Left ventricle myocardium inferior (tissue), 1 donor: ENCODE results near the gene RGPD8. TPM values are rescaled to one million over a fixed set of nuclear protein-coding genes. Genes with fewer than 3 reads are reported as not detected.
"Not testable (repeated sequence)": the region's sequence is repeated elsewhere in the genome, so short reads cannot be mapped to it uniquely, and the experiment has no call there.

Source experiments
- DNase-seq: peaks from one replicate; pipeline ENCODE4 v3.0.0-alpha.2; 2020
- H3K27ac ChIP-seq: fragments of 200-600 bp; replicated peaks from 2 replicates; pipeline ENCODE4 v1.8.0; 2021
- H3K27me3 ChIP-seq: fragments of 200-600 bp; 2 replicates; pipeline ENCODE4 v1.8.0; 2021; ENCODE audit warnings: low read depth
- H3K36me3 ChIP-seq: fragments of 200-600 bp; 2 replicates; pipeline ENCODE4 v1.8.0; 2021
- H3K4me1 ChIP-seq: fragments of 200-600 bp; 2 replicates; pipeline ENCODE4 v1.8.0; 2021
- H3K4me3 ChIP-seq: fragments of 200-600 bp; 2 replicates; pipeline ENCODE4 v1.8.0; 2021; ENCODE audit warnings: mild to moderate bottlenecking, moderate library complexity
- H3K9me3 ChIP-seq: fragments of 200-600 bp; replicated peaks from 2 replicates; pipeline ENCODE4 v1.8.0; 2021
- intact Hi-C: fragments of 100-400 bp; cut with micrococcal nuclease; formaldehyde crosslinking; loops from one replicate; pipeline ENCODE4 v1.11.0; 2022
- total RNA-seq: library from RNA; stranded (reverse); fragmentation: NEBNext Ultra II Directional; extraction: Animal tissue kit (Norgen Biotek cat#: 25700); gene quantifications from one replicate; pipeline ENCODE4 v1.2.1, GENCODE V29; 2021
- TF ChIP-seq, protein P1 (sequence below): fragments of 200-600 bp; IDR thresholded peaks from 2 replicates; pipeline ENCODE4 v1.8.0; 2021; ENCODE audit warnings: antibody characterized with exemption, mild to moderate bottlenecking, borderline replicate concordance
- donor health status: DM: no; HTN: yes; CAD: no; lungs with severe emphysema.

RGPD8 gene
- total RNA-seq, 1 donor from 2014 or later = 4.1 TPM

DNA sequence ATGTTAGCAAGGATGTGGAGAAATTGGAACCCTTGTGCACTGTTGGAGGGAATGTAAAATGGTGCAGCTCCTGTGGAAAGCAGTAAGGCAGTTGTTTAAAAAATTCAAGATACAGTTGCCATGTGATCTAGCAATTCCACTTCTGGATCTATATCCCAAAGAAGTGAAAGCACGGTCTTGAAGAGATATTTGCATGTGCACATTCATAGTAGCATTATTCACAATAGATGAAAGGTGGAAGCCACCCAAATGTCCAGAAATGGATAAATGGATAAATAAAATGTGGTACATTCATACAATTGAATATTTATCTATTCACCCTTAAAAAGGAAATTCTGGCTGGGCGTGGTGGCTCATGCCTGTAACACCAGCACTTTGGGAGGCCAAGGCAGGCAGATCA is 79.1 kb downstream of the RGPD8 start:
- DNase-seq, intact Hi-C loops: not testable (repeated sequence)
- H3K9me3 ChIP-seq = peaks cover 19% of the 10 kb centered on the region

DNA sequence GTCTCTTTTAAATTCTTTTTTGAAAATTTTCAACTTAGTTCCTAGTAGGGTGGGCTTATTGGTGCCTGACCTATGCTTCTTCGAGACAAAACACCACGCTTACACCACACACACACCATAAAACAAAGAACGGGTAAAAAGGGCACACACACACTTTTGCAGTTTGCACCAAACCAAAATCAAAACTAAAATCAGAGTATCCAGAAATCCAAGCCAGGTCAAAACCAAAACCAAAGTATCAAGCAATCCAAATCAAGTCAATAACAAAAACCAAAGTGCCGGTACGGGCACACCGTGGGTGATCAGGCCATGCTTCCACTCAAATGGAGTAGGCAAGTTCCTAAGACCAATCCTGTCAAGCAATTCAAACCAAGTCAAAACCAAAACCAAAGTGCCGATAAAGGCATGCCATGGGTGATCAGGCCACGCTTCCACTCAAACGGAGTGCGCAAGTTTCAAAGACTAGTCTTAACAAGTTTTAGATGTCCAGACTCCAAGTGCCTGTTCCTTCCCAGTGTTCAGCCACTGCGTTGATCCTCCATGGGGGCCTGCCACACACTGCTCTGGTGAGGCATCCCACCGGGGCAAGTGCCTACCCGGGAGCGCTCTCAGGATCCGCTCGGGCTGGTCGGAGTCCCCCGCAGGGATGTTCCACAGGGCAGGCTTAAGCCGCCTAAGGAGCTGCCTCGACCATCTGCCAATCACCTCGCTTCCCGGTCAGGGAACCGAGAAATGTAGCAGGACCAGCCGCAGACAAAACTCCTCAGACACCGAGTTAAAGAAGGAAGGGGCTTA is 80.4 kb downstream of the RGPD8 start:
- H3K4me3 ChIP-seq, DNase-seq, H3K9me3 ChIP-seq, H3K36me3 ChIP-seq, H3K27ac ChIP-seq, H3K27me3 ChIP-seq, intact Hi-C loops, H3K4me1 ChIP-seq: not testable (repeated sequence)

More for the DNA sequence above, 79.1 kb downstream of the RGPD8 start:
- H3K27me3 ChIP-seq, H3K36me3 ChIP-seq, H3K27ac ChIP-seq, H3K4me3 ChIP-seq, H3K4me1 ChIP-seq: not testable (repeated sequence)

DNA sequence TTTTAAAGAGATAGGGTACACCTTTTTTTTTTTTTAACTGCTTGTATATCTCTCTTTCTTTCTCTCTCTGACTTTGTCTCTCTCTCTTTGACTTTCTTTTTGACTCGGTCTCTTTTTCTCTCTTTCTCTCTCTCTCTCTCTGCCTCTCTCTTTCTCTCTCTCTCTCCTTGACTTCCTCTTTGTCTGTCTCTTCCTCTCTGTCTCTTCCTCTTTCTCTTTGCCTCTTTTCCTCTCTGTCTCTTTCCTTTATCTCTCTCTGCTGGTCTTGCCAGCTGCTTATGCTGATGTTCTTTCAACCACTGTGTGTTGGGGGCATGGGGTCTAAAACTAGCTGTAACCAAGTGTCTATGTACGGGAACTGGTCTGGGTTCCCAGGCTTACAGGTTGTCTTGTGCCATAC is 81.2 kb downstream of the RGPD8 start:
- H3K27ac ChIP-seq, intact Hi-C loops, H3K9me3 ChIP-seq, H3K27me3 ChIP-seq, H3K4me1 ChIP-seq, H3K36me3 ChIP-seq, H3K4me3 ChIP-seq, DNase-seq: not testable (repeated sequence)

DNA sequence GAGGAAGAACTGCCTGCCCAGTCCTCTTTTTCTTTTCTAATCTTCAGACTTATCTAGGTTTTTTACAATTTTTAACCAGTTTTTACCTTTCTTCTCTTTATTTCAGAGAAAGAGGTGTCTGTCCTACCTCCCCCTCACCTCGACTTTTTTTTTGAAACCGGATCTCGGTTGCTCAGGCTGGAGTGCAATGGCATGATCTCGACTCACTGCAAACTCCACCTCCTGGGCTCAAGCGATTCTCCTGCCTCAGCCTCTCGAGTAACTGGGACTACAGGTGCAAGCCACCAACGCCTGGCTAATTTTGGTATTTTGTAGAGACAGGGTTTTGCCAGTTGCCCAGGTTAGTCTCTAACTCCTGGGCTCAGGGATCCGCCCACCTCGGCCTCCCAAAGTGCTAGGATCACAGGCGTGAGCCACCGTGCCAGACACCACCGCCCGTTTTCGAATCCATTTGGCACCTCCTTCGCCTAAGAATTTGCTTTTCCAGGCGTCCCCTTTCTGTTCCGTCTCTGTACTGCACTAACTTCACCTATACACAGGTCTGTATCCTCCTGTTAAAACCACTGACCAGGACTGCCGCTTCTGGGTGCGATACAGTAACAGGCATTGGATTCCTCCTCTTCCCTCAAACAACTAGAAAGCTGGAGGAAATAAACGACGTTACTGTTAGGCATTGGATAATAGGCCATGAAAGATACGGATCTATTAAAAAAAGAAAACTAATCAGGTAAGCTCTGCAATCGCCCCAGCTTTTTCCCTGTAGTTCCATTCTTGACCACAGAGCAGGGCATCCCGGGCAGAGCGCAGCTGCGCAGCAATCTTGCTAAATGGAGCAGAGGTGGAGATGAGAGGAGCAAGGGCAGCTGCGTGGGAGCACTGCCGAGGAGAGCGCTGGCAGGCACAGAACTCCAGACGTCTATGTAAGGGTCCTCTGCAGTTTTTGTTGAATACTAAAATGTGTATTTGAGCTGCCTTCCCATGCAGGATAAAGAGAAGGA is 88.1 kb downstream of the RGPD8 start:
- Histone ChIP-seq H3K9me3 (no peaks in the 10 kb centered on the region), H3K36me3 (no peaks in the 10 kb centered on the region), H3K4me3 (no peak overlapping the region), H3K27me3 (no peaks in the 10 kb centered on the region), H3K4me1 (no peaks in the 10 kb centered on the region), H3K27ac (no peak overlapping the region)
- DNase-seq = no peak
- intact Hi-C loops = no loop called here
- TF ChIP-seq, protein P1, sequence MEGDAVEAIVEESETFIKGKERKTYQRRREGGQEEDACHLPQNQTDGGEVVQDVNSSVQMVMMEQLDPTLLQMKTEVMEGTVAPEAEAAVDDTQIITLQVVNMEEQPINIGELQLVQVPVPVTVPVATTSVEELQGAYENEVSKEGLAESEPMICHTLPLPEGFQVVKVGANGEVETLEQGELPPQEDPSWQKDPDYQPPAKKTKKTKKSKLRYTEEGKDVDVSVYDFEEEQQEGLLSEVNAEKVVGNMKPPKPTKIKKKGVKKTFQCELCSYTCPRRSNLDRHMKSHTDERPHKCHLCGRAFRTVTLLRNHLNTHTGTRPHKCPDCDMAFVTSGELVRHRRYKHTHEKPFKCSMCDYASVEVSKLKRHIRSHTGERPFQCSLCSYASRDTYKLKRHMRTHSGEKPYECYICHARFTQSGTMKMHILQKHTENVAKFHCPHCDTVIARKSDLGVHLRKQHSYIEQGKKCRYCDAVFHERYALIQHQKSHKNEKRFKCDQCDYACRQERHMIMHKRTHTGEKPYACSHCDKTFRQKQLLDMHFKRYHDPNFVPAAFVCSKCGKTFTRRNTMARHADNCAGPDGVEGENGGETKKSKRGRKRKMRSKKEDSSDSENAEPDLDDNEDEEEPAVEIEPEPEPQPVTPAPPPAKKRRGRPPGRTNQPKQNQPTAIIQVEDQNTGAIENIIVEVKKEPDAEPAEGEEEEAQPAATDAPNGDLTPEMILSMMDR = no peak

DNA sequence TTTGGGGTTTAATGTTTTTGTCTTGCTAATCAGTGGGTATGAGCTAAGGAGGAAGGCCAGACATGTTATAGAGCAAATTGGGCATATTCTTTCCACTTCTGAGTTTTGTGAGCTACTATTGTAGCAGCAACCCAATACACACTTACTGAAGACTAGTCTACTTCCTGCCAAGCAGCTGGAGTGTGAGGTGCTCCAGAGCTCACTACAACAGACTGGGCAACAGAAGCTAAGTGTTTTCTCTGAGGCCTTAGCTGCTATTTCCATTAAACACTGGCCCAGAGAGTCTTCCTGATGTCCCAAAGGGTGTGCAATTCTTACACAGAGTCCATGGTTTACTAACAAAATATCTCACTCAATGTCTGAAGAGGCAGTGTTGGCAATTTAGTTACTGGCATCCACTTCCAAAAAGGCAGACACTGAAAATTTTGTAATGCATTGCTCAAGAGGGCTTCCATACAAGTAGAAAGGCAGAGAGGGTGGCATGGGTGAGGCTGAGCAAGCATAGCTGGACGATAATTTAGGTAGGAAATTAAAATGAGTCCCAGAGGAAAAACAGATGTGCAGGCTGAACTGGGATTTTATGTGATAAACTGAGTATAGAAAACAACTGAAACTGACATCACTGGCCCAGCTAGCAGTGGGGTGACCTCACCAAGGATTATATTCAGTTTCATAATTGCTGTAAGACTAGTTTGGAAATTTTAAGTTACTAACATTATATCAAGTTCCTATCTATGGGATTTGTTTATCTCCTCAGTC is 89.4 kb downstream of the RGPD8 start:
- DNase-seq = no peak
- Histone ChIP-seq H3K4me1 (no peaks in the 10 kb centered on the region), H3K27me3 (no peaks in the 10 kb centered on the region), H3K9me3 (no peaks in the 10 kb centered on the region), H3K4me3 (no peak overlapping the region), H3K27ac (no peak overlapping the region), H3K36me3 (no peaks in the 10 kb centered on the region)
- TF ChIP-seq, protein P1 = no peak
- intact Hi-C loops = no loop called here

DNA sequence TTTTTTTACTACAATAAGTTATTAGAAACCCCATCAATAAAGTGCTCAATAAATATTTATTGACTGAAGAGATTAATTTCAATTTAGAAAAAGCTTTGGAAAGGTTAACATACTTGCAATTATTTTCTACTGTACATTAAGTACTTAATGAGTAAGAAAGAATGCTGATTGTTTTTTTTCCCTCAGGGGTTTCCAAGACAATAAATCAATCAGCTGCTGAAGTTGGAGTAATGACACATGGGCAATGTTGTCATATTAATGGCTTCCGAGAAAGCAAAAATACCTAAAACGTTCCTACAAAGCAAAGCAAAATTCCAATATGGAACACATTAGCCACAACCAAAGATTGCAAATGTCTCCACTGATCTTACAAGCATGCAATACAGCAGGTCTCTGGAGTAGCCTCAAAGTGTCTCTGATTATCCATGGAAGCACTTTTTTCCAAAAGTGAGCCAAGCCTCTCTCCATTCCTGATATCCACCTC is 91.3 kb downstream of the RGPD8 start:
- intact Hi-C loops = no loop called here
- H3K4me1 ChIP-seq = no peaks in the 10 kb centered on the region
- no peak overlapping the region for H3K27ac ChIP-seq
- H3K36me3 ChIP-seq = no peaks in the 10 kb centered on the region
- TF ChIP-seq, protein P1 = no peak
- no peaks in the 10 kb centered on the region for H3K27me3 ChIP-seq
- no peak overlapping the region for H3K4me3 ChIP-seq
- no peak for DNase-seq
- H3K9me3 ChIP-seq = no peaks in the 10 kb centered on the region
